ENCODE data around the gene SSH2. TPM values are rescaled to one million over a fixed set of nuclear protein-coding genes. Genes with fewer than 3 reads are reported as not detected.

Gene SSH2
- total and polyA plus RNA-seq, 2 of the 13 experiments (the other 11 are each of a cell fraction or from before 2014, with no cell fraction given): 6.0 to 6.4 TPM

DNA sequence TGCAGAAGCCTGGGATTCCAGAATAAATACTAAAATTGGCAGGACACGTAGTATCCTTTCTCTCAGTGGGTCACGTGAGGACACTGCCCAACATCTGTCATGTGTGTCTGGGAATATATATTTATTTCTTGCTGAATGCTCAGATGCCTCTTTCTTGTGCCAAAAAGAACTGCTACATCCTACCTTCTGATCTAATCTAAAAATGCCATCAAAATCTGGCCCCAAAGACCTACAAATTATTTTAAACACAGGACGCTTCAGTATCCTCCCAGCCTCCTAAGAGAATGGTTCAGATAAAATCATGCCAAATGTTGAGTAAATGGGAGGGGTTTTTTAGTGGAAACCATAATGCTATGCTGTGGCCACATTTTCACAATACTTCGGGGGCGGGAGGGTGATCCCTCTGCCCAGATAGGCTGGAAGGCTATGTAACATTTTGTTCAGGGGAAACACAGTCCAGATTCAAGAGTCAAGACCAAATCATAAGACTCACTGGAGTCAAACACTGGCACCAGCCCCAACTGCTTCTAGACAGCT lies 284.4 kb downstream of the SSH2 start:
- Histone ChIP-seq H4K20me1 (ENCODE audit: insufficient read depth, low read length) (no peaks in the 10 kb centered on the region), H3K36me3 (replicated peaks in 1 of 2; ENCODE audit: control insufficient read depth in 1 of 2, insufficient read depth in 2 of 2, low read length in 2 of 2) (no peaks in the 10 kb centered on the region), H3K9me3 (ENCODE audit: low read length) (no peaks in the 10 kb centered on the region), H3K4me2 (ENCODE audit: low read depth, low read length) (no peak overlapping the region), H3K4me1 (ENCODE audit: insufficient read depth, low read length) (peaks cover 13% of the 10 kb centered on the region), H3K9ac (ENCODE audit: insufficient read depth, low read depth, low read length) (no peak overlapping the region), H2AFZ (ENCODE audit: low read length) (no peak overlapping the region), H3K27me3 (ENCODE audit: control insufficient read depth in 1 of 2, insufficient read depth in 2 of 2, low read length in 2 of 2) (no peaks in the 10 kb centered on the region), H3K79me2 (ENCODE audit: insufficient read depth, low read length) (no peaks in the 10 kb centered on the region), H3K27ac (ENCODE audit: extremely low read length, insufficient read depth, low read length) (no peak overlapping the region), H3K4me3 (replicated peaks in 1 of 3; ENCODE audit: insufficient read depth in 1 of 3, low read depth in 2 of 3, low read length in 3 of 3) (no peak overlapping the region)
- ChIA-PET CTCF (ENCODE audit: low intra/inter-chr PET ratio, low total read pairs) (no interaction called here), POLR2A (no interaction called here)
- no TSS peak for BruUV-seq (replicated peaks)
- no peak for DNase-seq (ENCODE audit: low spot score)
- in situ Hi-C loops (cut with HindIII; ENCODE audit: extremely low pct_ligation_motif_present, low pct_unique_long_range_greater_than_20kb): no loop called here
- no peak for ATAC-seq
- FAIRE-seq: no peak
- intact Hi-C loops (cut with micrococcal nuclease; ENCODE audit: unreplicated experiment): no loop called here
- WGBS (ENCODE audit: low lambda C conversion rate): 95% methylated on average over 5 of the region's 5 CpGs
- no peak for TF ChIP-seq SP5 (CRISPR knock-in tag; IDR thresholded peaks at IDR 0.05; ENCODE audit: borderline replicate concordance, low read depth)

GRCh38 chr17:29643817-29644160 lies 286.2 kb downstream of the SSH2 start:
- H3K4me3 ChIP-seq (replicated peaks in 1 of 3; ENCODE audit: insufficient read depth in 1 of 3, low read depth in 2 of 3, low read length in 3 of 3): no peak overlapping the region
- H3K9me3 ChIP-seq (ENCODE audit: low read length): no peaks in the 10 kb centered on the region
- H3K4me1 ChIP-seq (ENCODE audit: insufficient read depth, low read length): peaks cover 21% of the 10 kb centered on the region
- no peaks in the 10 kb centered on the region for H4K20me1 ChIP-seq (ENCODE audit: insufficient read depth, low read length)
- in situ Hi-C loops (cut with HindIII; ENCODE audit: extremely low pct_ligation_motif_present, low pct_unique_long_range_greater_than_20kb) (no loop called here), intact Hi-C loops (cut with micrococcal nuclease; ENCODE audit: unreplicated experiment) (no loop called here)
- H3K27me3 ChIP-seq (ENCODE audit: control insufficient read depth in 1 of 2, insufficient read depth in 2 of 2, low read length in 2 of 2): no peaks in the 10 kb centered on the region
- DNase-seq (ENCODE audit: low spot score) (no peak), ATAC-seq (no peak), FAIRE-seq (no peak)
- ChIA-PET POLR2A (no interaction called here), CTCF (ENCODE audit: low intra/inter-chr PET ratio, low total read pairs) (no interaction called here)
- H3K4me2 ChIP-seq (ENCODE audit: low read depth, low read length): no peak overlapping the region
- H3K79me2 ChIP-seq (ENCODE audit: insufficient read depth, low read length): no peaks in the 10 kb centered on the region
- H2AFZ ChIP-seq (ENCODE audit: low read length): no peak overlapping the region
- no peaks in the 10 kb centered on the region for H3K36me3 ChIP-seq (replicated peaks in 1 of 2; ENCODE audit: control insufficient read depth in 1 of 2, insufficient read depth in 2 of 2, low read length in 2 of 2)
- no peak overlapping the region for H3K9ac ChIP-seq (ENCODE audit: insufficient read depth, low read depth, low read length)
- BruUV-seq (replicated peaks): no TSS peak
- WGBS (ENCODE audit: low lambda C conversion rate): 100% methylated on average over 1 of the region's 1 CpG
- H3K27ac ChIP-seq (ENCODE audit: extremely low read length, insufficient read depth, low read length): peak overlapping the region; percentile 27
- TF ChIP-seq KLF11 (CRISPR knock-in tag; IDR thresholded peaks at IDR 0.05): no peak
- TF ChIP-seq SP2 (CRISPR knock-in tag; IDR thresholded peaks at IDR 0.05): no peak
- TF ChIP-seq SSRP1 (CRISPR knock-in tag; IDR thresholded peaks at IDR 0.05): no peak
- no peak for TF ChIP-seq KMT2A (CRISPR knock-in tag; IDR thresholded peaks at IDR 0.05)
- no peak for TF ChIP-seq ZNF546 (CRISPR knock-in tag; conservative IDR thresholded peaks at IDR 0.05)
- no peak for TF ChIP-seq CC2D1A (CRISPR knock-in tag; IDR thresholded peaks at IDR 0.05)
- no peak for TF ChIP-seq ZNF343 (CRISPR knock-in tag; IDR thresholded peaks at IDR 0.05)
- no peak for TF ChIP-seq ZNF225 (CRISPR knock-in tag; IDR thresholded peaks at IDR 0.05)
- TF ChIP-seq MTA3 (CRISPR knock-in tag; IDR thresholded peaks at IDR 0.05): no peak
- no peak for TF ChIP-seq BHLHE40 (IDR thresholded peaks at IDR 0.05; ENCODE audit: low read length)
- TF ChIP-seq HNRNPL (IDR thresholded peaks at IDR 0.05; ENCODE audit: low read depth, low read length): no peak
- TF ChIP-seq U2AF1 (optimal IDR thresholded peaks at IDR 0.05; ENCODE audit: low read depth, low read length): no peak
- no peak for TF ChIP-seq ZFP62 (CRISPR knock-in tag; IDR thresholded peaks at IDR 0.05)

Data from HepG2 (cell line).